Endothelial cell of umbilical vein (primary cell): ENCODE measurements around the gene UNC5A.

Source experiments
- CTCF ChIP-seq, 2 donors: IDR thresholded peaks; 1 replicate in 1 of 2; 2 replicates in 1 of 2; pipeline ENCODE4 v1.5.1; 2011; ENCODE audit warnings: low read length in 2 of 2, mild to moderate bottlenecking in 2 of 2, moderate library complexity in 2 of 2, control low read depth in 1 of 2, inconsistent platforms in 1 of 2, low read depth in 1 of 2; ENCODE audit not compliant: insufficient read depth in 1 of 2; ENCODE audit errors: extremely low read depth in 1 of 2
- EZH2 ChIP-seq: IDR thresholded peaks from 2 replicates; pipeline ENCODE4 v1.6.1; 2012; ENCODE audit warnings: borderline replicate concordance, low read depth, mild to moderate bottlenecking, moderate library complexity, low read length, inconsistent platforms; ENCODE audit not compliant: severe bottlenecking
- FOS ChIP-seq: IDR thresholded peaks from 2 replicates; pipeline ENCODE4 v1.6.1; 2011; ENCODE audit warnings: mild to moderate bottlenecking, low read length, moderate library complexity, borderline replicate concordance; ENCODE audit not compliant: insufficient read depth
- JUN ChIP-seq: IDR thresholded peaks from 2 replicates; pipeline ENCODE4 v1.6.1; 2011; ENCODE audit warnings: borderline replicate concordance, low read depth; ENCODE audit not compliant: insufficient read length, insufficient read depth
- MYC ChIP-seq: IDR thresholded peaks from one replicate; pipeline ENCODE4 v1.6.1; 2011; ENCODE audit warnings: mild to moderate bottlenecking, low read depth, low read length
- POLR2A ChIP-seq: IDR thresholded peaks from 2 replicates; pipeline ENCODE4 v1.6.1; 2012; ENCODE audit warnings: low read depth, mild to moderate bottlenecking, control low read depth, low read length
- POLR2AphosphoS5 ChIP-seq: IDR thresholded peaks from 2 replicates; pipeline ENCODE4 v1.6.1; 2012; ENCODE audit warnings: low read depth, mild to moderate bottlenecking, control low read depth, low read length, moderate library complexity; ENCODE audit not compliant: insufficient read depth
- TF ChIP-seq, protein P1 (sequence below): IDR thresholded peaks from 2 replicates; pipeline ENCODE4 v1.6.1; 2011; ENCODE audit not compliant: insufficient read depth, insufficient read length

DNA sequence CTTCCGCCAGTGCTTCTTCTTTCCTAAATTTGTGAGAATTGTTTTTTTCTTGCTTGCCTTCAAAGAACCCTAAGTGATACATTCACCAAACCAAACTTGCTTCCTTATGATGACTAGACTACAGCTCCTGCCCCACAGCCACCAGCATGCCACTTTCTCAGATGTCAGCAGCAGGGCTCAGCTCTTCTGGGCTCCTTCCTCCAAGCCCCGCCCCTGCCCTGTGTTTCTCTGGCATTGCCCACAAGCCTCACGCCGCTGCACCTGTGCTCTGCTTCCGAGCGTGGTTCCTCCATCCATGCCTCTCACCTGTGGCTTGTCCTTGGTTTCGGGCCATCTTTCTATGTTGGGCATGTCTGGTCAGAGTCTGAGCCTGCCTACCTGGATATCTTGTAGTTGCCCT lies 10.6 kb downstream of the UNC5A start:
- no peak for TF ChIP-seq POLR2A
- TF ChIP-seq, protein P1, sequence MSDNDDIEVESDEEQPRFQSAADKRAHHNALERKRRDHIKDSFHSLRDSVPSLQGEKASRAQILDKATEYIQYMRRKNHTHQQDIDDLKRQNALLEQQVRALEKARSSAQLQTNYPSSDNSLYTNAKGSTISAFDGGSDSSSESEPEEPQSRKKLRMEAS: no peak
- no peak for TF ChIP-seq CTCF (IDR thresholded peaks at IDR 0.05; ENCODE audit: extremely low read depth in 1 of 2, insufficient read depth in 1 of 2, low read depth in 1 of 2, low read length in 2 of 2)
- TF ChIP-seq MYC: no peak
- TF ChIP-seq EZH2: no peak
- TF ChIP-seq POLR2AphosphoS5: no peak
- TF ChIP-seq JUN: no peak
- no peak for TF ChIP-seq FOS
